Gastroesophageal sphincter (tissue), 3 donors: ENCODE data around the gene ALG1.

Experiments
- CTCF ChIP-seq, 4 experiments: fragments of 200-600 bp in 2 of 4; fragments of 450-650 bp in 2 of 4; sonication (generic) in 1 of 4; IDR thresholded peaks; one replicate each; pipeline ENCODE4 v1.5.1; 2017 to 2019; ENCODE audit warnings: antibody characterized with exemption in 4 of 4, mild to moderate bottlenecking in 2 of 4, moderate library complexity in 2 of 4
- POLR2AphosphoS5 ChIP-seq: sonication (generic); formaldehyde crosslinking; IDR thresholded peaks from one replicate; pipeline ENCODE4 v1.6.1; 2017; ENCODE audit warnings: antibody characterized with exemption

GRCh38 chr16:5062051-5062450 is 9.6 kb upstream of the ALG1 start:
- TF ChIP-seq CTCF (IDR thresholded peaks at IDR 0.05) (no peak), POLR2AphosphoS5 (no peak)
